Liver (tissue), 3 donors: ENCODE data around the gene C1orf21.

Source experiments
- ATF3 ChIP-seq: IDR thresholded peaks from 2 replicates; pipeline ENCODE4 v1.6.1; 2016; ENCODE audit warnings: antibody characterized with exemption
- CTCF ChIP-seq: fragments of 150-350 bp; IDR thresholded peaks from 2 replicates; pipeline ENCODE4 v1.5.1; 2017; ENCODE audit warnings: improper control_type of control experiment, low read depth, low read length; ENCODE audit not compliant: missing input control
- EGR1 ChIP-seq, 2 donors: IDR thresholded peaks; 2 replicates each; pipeline ENCODE4 v1.6.1; 2016 to 2018; ENCODE audit warnings: antibody characterized with exemption in 2 of 2, low read depth in 2 of 2
- GABPA ChIP-seq, 2 donors: IDR thresholded peaks in 1 of 2; conservative IDR thresholded peaks in 1 of 2; 2 replicates each; pipeline ENCODE4 v1.6.1; 2016; ENCODE audit warnings: antibody characterized with exemption in 2 of 2, mild to moderate bottlenecking in 1 of 2, moderate library complexity in 1 of 2
- RXRA ChIP-seq, 2 donors: IDR thresholded peaks; 2 replicates each; pipeline ENCODE4 v1.6.1; 2017 to 2018; ENCODE audit warnings: antibody characterized with exemption in 2 of 2, mild to moderate bottlenecking in 1 of 2
- SP1 ChIP-seq: IDR thresholded peaks from 2 replicates; pipeline ENCODE4 v1.6.1; 2018; ENCODE audit warnings: antibody characterized with exemption, mild to moderate bottlenecking
- TAF1 ChIP-seq: conservative IDR thresholded peaks from 2 replicates; pipeline ENCODE4 v1.6.1; 2016; ENCODE audit warnings: antibody characterized with exemption, mild to moderate bottlenecking
- ZBTB33 ChIP-seq: IDR thresholded peaks from 2 replicates; pipeline ENCODE4 v1.6.1; 2016; ENCODE audit warnings: antibody characterized with exemption
- TF ChIP-seq, protein P1 (sequence below): IDR thresholded peaks from 2 replicates; pipeline ENCODE4 v1.6.1; 2016; ENCODE audit warnings: antibody characterized with exemption
- TF ChIP-seq, protein P2 (sequence below): IDR thresholded peaks from 2 replicates; pipeline ENCODE4 v1.6.1; 2016; ENCODE audit warnings: antibody characterized with exemption, mild to moderate bottlenecking
- donor health status: healthy.
- donor health status: healthy.

- TF ChIP-seq CTCF (no peak), SP1 (no peak), RXRA (IDR thresholded peaks at IDR 0.05) (no peak), TAF1 (no peak), ATF3 (no peak), EGR1 (IDR thresholded peaks at IDR 0.05; ENCODE audit: low read depth in 2 of 2) (no peak), GABPA (IDR thresholded peaks at IDR 0.05 in 1 of 2, conservative IDR thresholded peaks at IDR 0.05 in 1 of 2) (no peak), ZBTB33 (no peak)
- TF ChIP-seq, protein P1, sequence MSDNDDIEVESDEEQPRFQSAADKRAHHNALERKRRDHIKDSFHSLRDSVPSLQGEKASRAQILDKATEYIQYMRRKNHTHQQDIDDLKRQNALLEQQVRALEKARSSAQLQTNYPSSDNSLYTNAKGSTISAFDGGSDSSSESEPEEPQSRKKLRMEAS: no peak
- TF ChIP-seq, protein P2, sequence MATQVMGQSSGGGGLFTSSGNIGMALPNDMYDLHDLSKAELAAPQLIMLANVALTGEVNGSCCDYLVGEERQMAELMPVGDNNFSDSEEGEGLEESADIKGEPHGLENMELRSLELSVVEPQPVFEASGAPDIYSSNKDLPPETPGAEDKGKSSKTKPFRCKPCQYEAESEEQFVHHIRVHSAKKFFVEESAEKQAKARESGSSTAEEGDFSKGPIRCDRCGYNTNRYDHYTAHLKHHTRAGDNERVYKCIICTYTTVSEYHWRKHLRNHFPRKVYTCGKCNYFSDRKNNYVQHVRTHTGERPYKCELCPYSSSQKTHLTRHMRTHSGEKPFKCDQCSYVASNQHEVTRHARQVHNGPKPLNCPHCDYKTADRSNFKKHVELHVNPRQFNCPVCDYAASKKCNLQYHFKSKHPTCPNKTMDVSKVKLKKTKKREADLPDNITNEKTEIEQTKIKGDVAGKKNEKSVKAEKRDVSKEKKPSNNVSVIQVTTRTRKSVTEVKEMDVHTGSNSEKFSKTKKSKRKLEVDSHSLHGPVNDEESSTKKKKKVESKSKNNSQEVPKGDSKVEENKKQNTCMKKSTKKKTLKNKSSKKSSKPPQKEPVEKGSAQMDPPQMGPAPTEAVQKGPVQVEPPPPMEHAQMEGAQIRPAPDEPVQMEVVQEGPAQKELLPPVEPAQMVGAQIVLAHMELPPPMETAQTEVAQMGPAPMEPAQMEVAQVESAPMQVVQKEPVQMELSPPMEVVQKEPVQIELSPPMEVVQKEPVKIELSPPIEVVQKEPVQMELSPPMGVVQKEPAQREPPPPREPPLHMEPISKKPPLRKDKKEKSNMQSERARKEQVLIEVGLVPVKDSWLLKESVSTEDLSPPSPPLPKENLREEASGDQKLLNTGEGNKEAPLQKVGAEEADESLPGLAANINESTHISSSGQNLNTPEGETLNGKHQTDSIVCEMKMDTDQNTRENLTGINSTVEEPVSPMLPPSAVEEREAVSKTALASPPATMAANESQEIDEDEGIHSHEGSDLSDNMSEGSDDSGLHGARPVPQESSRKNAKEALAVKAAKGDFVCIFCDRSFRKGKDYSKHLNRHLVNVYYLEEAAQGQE: no peak
These were observed 253.7 kb downstream of the C1orf21 start for GRCh38 chr1:184640505-184640904.
